Gastroesophageal sphincter (tissue), 3 donors: Measurements from ENCODE around the gene EPM2A.

Experiments used
- POLR2A ChIP-seq, 2 donors: fragments of 450-650 bp; IDR thresholded peaks; one replicate each; pipeline ENCODE4 v1.6.1; 2017; ENCODE audit warnings: antibody characterized with exemption in 2 of 2, mild to moderate bottlenecking in 2 of 2, moderate library complexity in 1 of 2
- POLR2AphosphoS5 ChIP-seq: sonication (generic); formaldehyde crosslinking; IDR thresholded peaks from one replicate; pipeline ENCODE4 v1.6.1; 2017; ENCODE audit warnings: antibody characterized with exemption
- TF ChIP-seq, protein P1 (sequence below), 4 experiments: fragments of 200-600 bp in 2 of 4; fragments of 450-650 bp in 2 of 4; sonication (generic) in 1 of 4; IDR thresholded peaks; one replicate each; pipeline ENCODE4 v1.5.1; 2017 to 2019; ENCODE audit warnings: antibody characterized with exemption in 4 of 4, mild to moderate bottlenecking in 2 of 4, moderate library complexity in 2 of 4

DNA sequence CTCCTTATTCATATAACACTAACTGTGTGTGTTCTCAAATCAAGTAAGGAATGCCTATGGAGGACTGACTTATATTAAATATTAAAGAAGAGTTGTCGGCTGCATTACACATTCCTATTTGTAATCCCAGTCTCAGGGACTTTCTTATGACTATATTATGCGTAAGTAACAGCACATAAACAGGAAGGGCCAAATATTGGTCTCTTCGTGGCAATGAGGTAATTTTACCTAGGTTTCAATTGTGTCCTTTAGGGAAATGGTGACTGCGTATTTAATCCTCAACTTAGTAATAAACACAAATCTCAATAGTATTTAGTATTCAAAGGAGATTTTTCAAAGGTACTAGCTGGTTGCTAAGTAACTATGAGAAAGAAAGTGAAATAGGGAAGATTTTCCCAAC is 22.8 kb upstream of the EPM2A start:
- TF ChIP-seq, protein P1, sequence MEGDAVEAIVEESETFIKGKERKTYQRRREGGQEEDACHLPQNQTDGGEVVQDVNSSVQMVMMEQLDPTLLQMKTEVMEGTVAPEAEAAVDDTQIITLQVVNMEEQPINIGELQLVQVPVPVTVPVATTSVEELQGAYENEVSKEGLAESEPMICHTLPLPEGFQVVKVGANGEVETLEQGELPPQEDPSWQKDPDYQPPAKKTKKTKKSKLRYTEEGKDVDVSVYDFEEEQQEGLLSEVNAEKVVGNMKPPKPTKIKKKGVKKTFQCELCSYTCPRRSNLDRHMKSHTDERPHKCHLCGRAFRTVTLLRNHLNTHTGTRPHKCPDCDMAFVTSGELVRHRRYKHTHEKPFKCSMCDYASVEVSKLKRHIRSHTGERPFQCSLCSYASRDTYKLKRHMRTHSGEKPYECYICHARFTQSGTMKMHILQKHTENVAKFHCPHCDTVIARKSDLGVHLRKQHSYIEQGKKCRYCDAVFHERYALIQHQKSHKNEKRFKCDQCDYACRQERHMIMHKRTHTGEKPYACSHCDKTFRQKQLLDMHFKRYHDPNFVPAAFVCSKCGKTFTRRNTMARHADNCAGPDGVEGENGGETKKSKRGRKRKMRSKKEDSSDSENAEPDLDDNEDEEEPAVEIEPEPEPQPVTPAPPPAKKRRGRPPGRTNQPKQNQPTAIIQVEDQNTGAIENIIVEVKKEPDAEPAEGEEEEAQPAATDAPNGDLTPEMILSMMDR (IDR thresholded peaks at IDR 0.05): no peak
- TF ChIP-seq POLR2AphosphoS5: no peak
- TF ChIP-seq POLR2A (IDR thresholded peaks at IDR 0.05): no peak
